HG03378 (cell line): ENCODE measurements around the gene APH1B.

Source experiments
- ATAC-seq: cut with Tn5 transposase; IDR thresholded peaks from one replicate; pipeline ENCODE4 v1.9.1; 2021; ENCODE audit warnings: mild to moderate bottlenecking, moderate library complexity; ENCODE audit not compliant: unreplicated experiment

APH1B gene

DNA sequence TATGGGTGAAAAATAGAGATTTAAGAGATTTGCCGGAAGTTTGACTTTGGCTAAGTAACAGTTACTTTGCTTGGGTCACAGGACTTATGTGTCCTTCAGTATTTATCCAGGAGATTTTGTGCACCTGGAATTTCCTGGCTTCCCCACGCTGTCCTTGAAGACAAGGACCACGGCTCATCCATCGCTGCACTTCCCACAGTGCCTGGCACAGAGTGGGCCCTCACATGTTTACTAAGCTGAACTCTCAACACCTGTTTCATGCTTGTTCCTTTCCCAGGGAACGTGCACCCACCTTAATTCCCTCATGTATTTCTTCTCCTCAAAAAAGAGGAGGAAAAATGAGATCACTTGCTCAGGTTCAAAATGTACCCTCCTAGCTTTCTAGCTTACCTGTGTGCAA lies 72.2 kb downstream of the APH1B start:
- no peak for ATAC-seq

DNA sequence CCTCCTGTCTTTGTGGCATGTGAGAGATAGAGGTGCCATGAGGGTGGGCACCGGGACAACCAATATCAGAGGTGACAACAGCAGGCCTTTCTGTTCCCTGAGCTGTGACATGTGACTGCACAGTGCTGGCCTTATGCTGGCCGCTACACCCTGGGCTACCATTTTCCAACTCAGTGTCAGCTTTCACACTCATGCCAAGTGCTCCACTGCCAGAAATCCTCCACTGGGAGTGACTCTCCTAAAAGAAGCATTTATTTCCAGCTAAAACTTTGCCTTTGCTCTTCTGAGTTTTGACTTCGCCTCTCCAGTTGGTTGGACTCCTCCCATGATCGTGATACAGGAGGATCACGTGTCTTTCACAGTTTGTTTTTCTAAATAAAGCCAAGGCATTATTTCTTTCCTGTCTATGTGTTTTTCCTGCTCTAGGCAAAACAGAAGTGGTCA lies 72.8 kb downstream of the APH1B start:
- ATAC-seq = no peak

DNA sequence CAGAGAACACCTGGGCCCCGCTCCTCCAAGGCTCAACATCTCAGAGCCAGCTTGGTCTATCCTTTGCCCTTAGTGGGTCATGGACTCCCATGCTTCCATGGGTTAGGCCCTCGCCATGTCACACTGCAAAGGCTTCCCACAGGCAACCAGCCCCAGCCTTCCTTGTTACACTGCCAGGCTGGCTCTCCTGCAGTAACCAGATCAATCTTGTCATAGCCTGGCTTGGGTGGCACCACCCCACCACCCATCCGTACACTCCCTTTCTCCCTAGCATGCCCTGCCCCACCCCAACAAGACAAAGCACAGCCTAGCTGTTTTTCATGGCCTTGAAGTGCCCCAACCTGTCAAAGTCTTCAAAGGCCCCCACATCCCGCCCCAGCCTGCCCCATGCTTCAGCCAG lies 73.8 kb downstream of the APH1B start:
- no peak for ATAC-seq

DNA sequence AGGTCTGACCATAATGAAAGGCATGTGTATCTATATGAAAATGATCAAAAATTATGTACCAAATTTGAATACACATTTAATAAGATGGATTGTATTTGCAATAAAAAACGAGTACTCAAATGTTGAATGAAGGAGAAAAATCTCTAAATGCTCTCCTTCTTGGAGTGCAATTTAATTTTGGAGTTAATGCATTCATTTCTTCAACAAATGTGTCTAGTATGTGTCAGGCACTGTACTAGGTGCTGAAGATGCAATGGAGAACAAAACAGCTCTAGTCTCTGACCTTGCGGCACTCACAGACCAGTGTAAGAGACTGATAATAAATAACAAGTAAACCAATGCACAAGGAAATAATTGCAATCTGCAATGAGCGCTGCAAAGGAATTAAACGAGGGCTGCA lies 75.4 kb downstream of the APH1B start:
- no peak for ATAC-seq

- no peak for ATAC-seq
Measured at GRCh38 chr15:63353261-63353660, 75.9 kb downstream of the APH1B start.

GRCh38 chr15:63353887-63354286 lies 76.5 kb downstream of the APH1B start:
- no peak for ATAC-seq

- no peak for ATAC-seq
Measured at GRCh38 chr15:63354821-63355650, 77.6 kb downstream of the APH1B start.

GRCh38 chr15:63357061-63357460 lies 79.7 kb downstream of the APH1B start:
- ATAC-seq = no peak

GRCh38 chr15:63357731-63358130 lies 80.3 kb downstream of the APH1B start:
- ATAC-seq = no peak

- no peak for ATAC-seq
Measured at GRCh38 chr15:63358241-63359029, 81.0 kb downstream of the APH1B start.
